IMR-90 (cell line): ENCODE measurements around the gene NPDC1. TPM values are rescaled to one million over a fixed set of nuclear protein-coding genes. Genes with fewer than 3 reads are reported as not detected.
A peak's percentile ranks its signal among the peaks of the same experiment; 100 is the strongest.

ENCODE experiments used
- ATAC-seq: fragments of 200-7000 bp; cut with Tn5 transposase; 2 replicates; pipeline ENCODE4 v1.9.1; 2020; ENCODE audit warnings: low read depth, mild to moderate bottlenecking, moderate library complexity
- BruUV-seq: library from RNA; stranded (reverse); fragments of 400-500 nt; replicated peaks from 2 replicates; lab custom pipeline; 2021; lab: Mats Ljungman, UMichigan
- CTCF ChIA-PET: fragments of 300-600 bp; formaldehyde crosslinking; extraction: SDS; loops from one replicate; lab custom pipeline; 2021; ENCODE audit warnings: antibody characterized with exemption; lab: Yijun Ruan, JAX
- POLR2A ChIA-PET: fragments of 300-600 bp; sonication (Branson Sonifier 250); formaldehyde crosslinking; loops from one replicate; lab custom pipeline; 2022; ENCODE audit warnings: antibody characterized with exemption; ENCODE audit not compliant: unreplicated experiment; lab: Charles Lee
- DNase-seq: peaks from one replicate; pipeline ENCODE4 v3.0.0; 2013
- H2AFZ ChIP-seq: replicated peaks from 2 replicates; pipeline ENCODE3; 2013; ENCODE audit warnings: low read length, mild to moderate bottlenecking; ENCODE audit not compliant: poor library complexity
- H2AK5ac ChIP-seq: 2 replicates; pipeline ENCODE4 v1.6.1; 2013; ENCODE audit warnings: low read depth, low read length, inconsistent platforms
- H2AK9ac ChIP-seq: replicated peaks from 2 replicates; pipeline ENCODE3; 2013; ENCODE audit warnings: mild to moderate bottlenecking, low read depth, low read length, moderate library complexity; ENCODE audit not compliant: poor library complexity
- H2BK120ac ChIP-seq: 2 replicates; pipeline ENCODE4 v1.6.1; 2013; ENCODE audit warnings: low read depth, low read length, inconsistent platforms
- H2BK15ac ChIP-seq: 3 replicates; pipeline ENCODE4 v1.6.1; 2013; ENCODE audit warnings: low read depth, low read length, inconsistent platforms
- H2BK20ac ChIP-seq: 2 replicates; pipeline ENCODE4 v1.6.1; 2013; ENCODE audit warnings: low read depth, mild to moderate bottlenecking, inconsistent platforms, low read length, moderate library complexity
- H2BK5ac ChIP-seq: 2 replicates; pipeline ENCODE4 v1.6.1; 2013; ENCODE audit warnings: mild to moderate bottlenecking, low read depth, low read length, inconsistent platforms; ENCODE audit not compliant: poor library complexity, severe bottlenecking
- H3K14ac ChIP-seq: replicated peaks from 2 replicates; pipeline ENCODE4 v1.6.1; 2013; ENCODE audit warnings: low read depth, low read length, inconsistent platforms
- H3K18ac ChIP-seq: 2 replicates; pipeline ENCODE4 v1.6.1; 2013; ENCODE audit warnings: low read depth, low read length, control low read depth
- H3K23ac ChIP-seq: 2 replicates; pipeline ENCODE4 v1.6.1; 2013; ENCODE audit warnings: low read depth, low read length, inconsistent platforms
- H3K27ac ChIP-seq: 2 replicates; pipeline ENCODE4 v1.5.1; 2013; ENCODE audit warnings: mild to moderate bottlenecking, control low read depth, low read length; ENCODE audit not compliant: insufficient read depth
- H3K27me3 ChIP-seq: 2 replicates; pipeline ENCODE4 v1.6.1; 2013; ENCODE audit warnings: low read length; ENCODE audit not compliant: control insufficient read depth, insufficient read depth
- H3K36me3 ChIP-seq: 2 replicates; pipeline ENCODE4 v1.6.1; 2013; ENCODE audit warnings: low read length, mixed read lengths; ENCODE audit not compliant: control insufficient read depth, insufficient read depth
- H3K4ac ChIP-seq: 2 replicates; pipeline ENCODE4 v1.6.1; 2013; ENCODE audit warnings: low read depth, low read length, inconsistent platforms
- H3K4me1 ChIP-seq: 2 replicates; pipeline ENCODE4 v1.6.1; 2013; ENCODE audit warnings: low read length, mixed read lengths; ENCODE audit not compliant: control insufficient read depth, insufficient read depth
- H3K4me2 ChIP-seq: 2 replicates; pipeline ENCODE4 v1.6.1; 2013; ENCODE audit warnings: low read depth, mild to moderate bottlenecking, control low read depth, low read length, moderate library complexity
- H3K4me3 ChIP-seq: 2 replicates; pipeline ENCODE4 v1.5.1; 2013; ENCODE audit warnings: low read depth, mild to moderate bottlenecking, control low read depth, low read length, moderate library complexity; ENCODE audit not compliant: insufficient read depth
- H3K56ac ChIP-seq: 2 replicates; pipeline ENCODE4 v1.6.1; 2013; ENCODE audit warnings: low read length, inconsistent platforms; ENCODE audit not compliant: insufficient read depth; ENCODE audit errors: extremely low read depth
- H3K79me1 ChIP-seq, 2 experiments: 2 replicates each; pipeline ENCODE4 v1.6.1; 2013; ENCODE audit warnings: low read length in 2 of 2, inconsistent platforms in 1 of 2, low read depth in 1 of 2
- H3K9ac ChIP-seq: 2 replicates; pipeline ENCODE4 v1.6.1; 2013; ENCODE audit warnings: low read depth, low read length, control low read depth
- H3K9me1 ChIP-seq: 2 replicates; pipeline ENCODE4 v1.6.1; 2013; ENCODE audit warnings: low read length, inconsistent platforms; ENCODE audit not compliant: insufficient read depth
- H3K9me3 ChIP-seq: 2 replicates; pipeline ENCODE4 v1.6.1; 2013; ENCODE audit warnings: low read length; ENCODE audit not compliant: control insufficient read depth, insufficient read depth
- H4K20me1 ChIP-seq: 2 replicates; pipeline ENCODE4 v1.6.1; 2013; ENCODE audit warnings: low read length, inconsistent platforms; ENCODE audit not compliant: insufficient read depth
- H4K5ac ChIP-seq: 2 replicates; pipeline ENCODE4 v1.6.1; 2013; ENCODE audit warnings: mild to moderate bottlenecking, low read depth, low read length, control low read depth
- H4K8ac ChIP-seq, 2 experiments: 2 replicates each; pipeline ENCODE4 v1.6.1; 2013; ENCODE audit warnings: low read depth in 2 of 2, low read length in 2 of 2, control low read depth in 1 of 2, inconsistent platforms in 1 of 2
- H4K91ac ChIP-seq: 2 replicates; pipeline ENCODE4 v1.6.1; 2013; ENCODE audit warnings: low read depth, low read length, inconsistent platforms; ENCODE audit not compliant: insufficient read depth
- BHLHE40 ChIP-seq: fragments of 150-350 bp; IDR thresholded peaks from 2 replicates; pipeline ENCODE4 v1.6.1; 2016; ENCODE audit warnings: mild to moderate bottlenecking, low read depth, low read length
- CEBPB ChIP-seq: IDR thresholded peaks from 2 replicates; pipeline ENCODE4 v1.6.1; 2012; ENCODE audit warnings: low read depth, low read length, improper control_type of control experiment
- CHD1 ChIP-seq: IDR thresholded peaks from 2 replicates; pipeline ENCODE4 v1.6.1; 2012; ENCODE audit warnings: low read depth, low read length, improper control_type of control experiment
- CTCF ChIP-seq: conservative IDR thresholded peaks from 2 replicates; pipeline ENCODE4 v1.5.1; 2012; ENCODE audit warnings: mild to moderate bottlenecking, low read depth, low read length, improper control_type of control experiment
- FOS ChIP-seq: fragments of 150-350 bp; IDR thresholded peaks from 2 replicates; pipeline ENCODE4 v1.6.1; 2016; ENCODE audit warnings: low read depth, low read length
- MAFK ChIP-seq: IDR thresholded peaks from 2 replicates; pipeline ENCODE4 v1.6.1; 2012; ENCODE audit warnings: low read depth, low read length, improper control_type of control experiment
- MAZ ChIP-seq: IDR thresholded peaks from 2 replicates; pipeline ENCODE4 v1.6.1; 2012; ENCODE audit warnings: low read depth, mild to moderate bottlenecking, low read length, improper control_type of control experiment, moderate library complexity, borderline replicate concordance
- MXI1 ChIP-seq: IDR thresholded peaks from 2 replicates; pipeline ENCODE4 v1.6.1; 2012; ENCODE audit warnings: low read depth, mild to moderate bottlenecking, low read length, moderate library complexity, borderline replicate concordance
- NFE2L2 ChIP-seq: fragments of 150-350 bp; IDR thresholded peaks from 2 replicates; pipeline ENCODE4 v1.6.1; 2016; ENCODE audit warnings: low read depth, mild to moderate bottlenecking, low read length
- POLR2A ChIP-seq: IDR thresholded peaks from 2 replicates; pipeline ENCODE4 v1.6.1; 2012; ENCODE audit warnings: mild to moderate bottlenecking, low read depth, low read length
- RAD21 ChIP-seq: IDR thresholded peaks from 2 replicates; pipeline ENCODE4 v1.6.1; 2012; ENCODE audit warnings: low read length, improper control_type of control experiment
- RCOR1 ChIP-seq: IDR thresholded peaks from 2 replicates; pipeline ENCODE4 v1.6.1; 2012; ENCODE audit warnings: mild to moderate bottlenecking, low read length, improper control_type of control experiment; ENCODE audit not compliant: insufficient replicate concordance
- RFX5 ChIP-seq: IDR thresholded peaks from 2 replicates; pipeline ENCODE4 v1.8.0; 2012; ENCODE audit warnings: low read depth, mild to moderate bottlenecking, low read length, moderate library complexity
- SMC3 ChIP-seq: fragments of 150-350 bp; IDR thresholded peaks from 2 replicates; pipeline ENCODE4 v1.6.1; 2016; ENCODE audit warnings: low read depth, mild to moderate bottlenecking, antibody characterized with exemption, low read length, moderate library complexity
- USF2 ChIP-seq: fragments of 150-350 bp; IDR thresholded peaks from 2 replicates; pipeline ENCODE4 v1.6.1; 2017; ENCODE audit warnings: mild to moderate bottlenecking, antibody characterized with exemption, low read length, low read depth
- WGBS, 2 experiments: methylation state at CpG; one replicate each; pipeline versions ENCODE4 v1.1.5 to v1.1.7; 2013; ENCODE audit warnings: missing lambda C conversion rate in 2 of 2; ENCODE audit not compliant: insufficient read length in 1 of 2; ENCODE audit errors: extremely low coverage in 2 of 2; 5-methylcytosine and 5-hydroxymethylcytosine counted together
- dilution Hi-C: fragments of 300-500 bp; cut with HindIII; formaldehyde crosslinking; loops from one replicate; pipeline ENCODE4 v1.14.3; 2018; ENCODE audit warnings: low sequenced_read_pairs; ENCODE audit not compliant: unreplicated experiment
- in situ Hi-C: fragments of 300-500 bp; cut with MboI; formaldehyde crosslinking; loops from 3 replicates; pipeline ENCODE4 v1.14.3; 2019; ENCODE audit warnings: low sequenced_read_pairs, inconsistent platforms, mixed read lengths
- intact Hi-C: fragments of 100-400 bp; cut with micrococcal nuclease; formaldehyde crosslinking; loops from 2 replicates; pipeline ENCODE4 v1.10.0; 2022
- polyA plus RNA-seq, 3 experiments: library from polyadenylated mRNA; depleted of rRNA; stranded (reverse); fragments of >200 nt; gene quantifications; 2 replicates each; pipeline ENCODE4 v1.2.3, GENCODE V29; 2012; ENCODE audit warnings: low replicate concordance in 1 of 3
- total RNA-seq: library from RNA; depleted of rRNA; stranded (reverse); fragments of >200 nt; gene quantifications from 2 replicates; pipeline ENCODE4 v1.2.3, GENCODE V29; 2012
- TF ChIP-seq, protein P1 (sequence below): fragments of 150-350 bp; IDR thresholded peaks from 2 replicates; pipeline ENCODE4 v1.6.1; 2016; ENCODE audit warnings: low read depth, mild to moderate bottlenecking, low read length, moderate library complexity, borderline replicate concordance

Gene NPDC1
- total and polyA plus RNA-seq, 2 of the 4 experiments (the other 2 are of a cell fraction), result 2.7 to 58.1 TPM

- POLR2A ChIA-PET, result no interaction called here
These were observed 43.9 kb downstream of the NPDC1 start for GRCh38 chr9:137001857-137002645.

More at GRCh38 chr9:137001857-137002645, 43.9 kb downstream of the NPDC1 start:
- peaks cover 10% of the 10 kb centered on the region for H3K9me1 ChIP-seq
- 92% methylated on average over 2 of the region's 20 CpGs; no CpG with 5 or more reads in 1 of the 2 experiments for WGBS, 2 experiments
- H4K5ac ChIP-seq, result no peak overlapping the region
- no peak overlapping the region for H3K4me2 ChIP-seq
- H3K23ac ChIP-seq, result no peak overlapping the region
- no peak overlapping the region for H3K18ac ChIP-seq
- no peak overlapping the region for H3K14ac ChIP-seq
- H2BK5ac ChIP-seq, result no peak overlapping the region
- H3K27ac ChIP-seq, result no peak overlapping the region
- CTCF ChIA-PET, result no interaction called here
- in situ Hi-C loops, result no loop called here
- no peak overlapping the region for H2AK5ac ChIP-seq
- no peak overlapping the region for H2BK20ac ChIP-seq
- ATAC-seq, result no peak
- no peak overlapping the region for H2AFZ ChIP-seq
- no peak overlapping the region for H3K9ac ChIP-seq
- no peaks in the 10 kb centered on the region for H3K36me3 ChIP-seq
- H3K56ac ChIP-seq, result no peak overlapping the region
- no peak overlapping the region for H4K91ac ChIP-seq
- H2BK15ac ChIP-seq, result no peak overlapping the region
- BruUV-seq, result no TSS peak
- no peak overlapping the region for H2BK120ac ChIP-seq
- dilution Hi-C loops, result no loop called here
- peak overlapping the region; percentile 50 for H2AK9ac ChIP-seq
- H4K20me1 ChIP-seq, result peaks cover 8% of the 10 kb centered on the region
- no peaks in the 10 kb centered on the region for H3K79me1 ChIP-seq
- no peak overlapping the region for H3K4me3 ChIP-seq
- H4K8ac ChIP-seq, result no peak overlapping the region
- H3K4me1 ChIP-seq, result peaks cover 8% of the 10 kb centered on the region
- DNase-seq, result no peak
- TF ChIP-seq USF2, result no peak
- TF ChIP-seq SMC3, result no peak
- no peak for TF ChIP-seq RCOR1
- TF ChIP-seq POLR2A, result no peak
- TF ChIP-seq RAD21, result no peak
- TF ChIP-seq, protein P1, sequence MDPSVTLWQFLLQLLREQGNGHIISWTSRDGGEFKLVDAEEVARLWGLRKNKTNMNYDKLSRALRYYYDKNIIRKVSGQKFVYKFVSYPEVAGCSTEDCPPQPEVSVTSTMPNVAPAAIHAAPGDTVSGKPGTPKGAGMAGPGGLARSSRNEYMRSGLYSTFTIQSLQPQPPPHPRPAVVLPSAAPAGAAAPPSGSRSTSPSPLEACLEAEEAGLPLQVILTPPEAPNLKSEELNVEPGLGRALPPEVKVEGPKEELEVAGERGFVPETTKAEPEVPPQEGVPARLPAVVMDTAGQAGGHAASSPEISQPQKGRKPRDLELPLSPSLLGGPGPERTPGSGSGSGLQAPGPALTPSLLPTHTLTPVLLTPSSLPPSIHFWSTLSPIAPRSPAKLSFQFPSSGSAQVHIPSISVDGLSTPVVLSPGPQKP, result no peak
- TF ChIP-seq NFE2L2, result no peak
- no peak for TF ChIP-seq FOS
- TF ChIP-seq MXI1, result no peak
- TF ChIP-seq RFX5, result no peak
- TF ChIP-seq CTCF, result no peak
- no peak for TF ChIP-seq CEBPB
- TF ChIP-seq MAZ, result no peak
- TF ChIP-seq CHD1, result no peak
- TF ChIP-seq MAFK, result no peak
- TF ChIP-seq BHLHE40, result no peak
- intact Hi-C loops, result no loop called here
- no peaks in the 10 kb centered on the region for H3K27me3 ChIP-seq
- no peaks in the 10 kb centered on the region for H3K9me3 ChIP-seq
- no peak overlapping the region for H3K4ac ChIP-seq
